ENCODE data around the gene OMA1. TPM values are rescaled to one million over a fixed set of nuclear protein-coding genes. Genes with fewer than 3 reads are reported as not detected.

The OMA1 gene
- polyA plus RNA-seq, 1 of the 3 experiments (the other 2 are of a cell fraction) = 6.9 TPM

GRCh38 chr1:58529284-58529683 lies 17.2 kb downstream of the OMA1 start:
- Histone ChIP-seq H3K4me3 (ENCODE audit: low read depth in 2 of 2, low read length in 1 of 2) (no peak overlapping the region), H3K27me3 (ENCODE audit: insufficient read depth) (no peaks in the 10 kb centered on the region), H3K36me3 (replicated peaks in 1 of 2; ENCODE audit: control insufficient read depth in 1 of 2, insufficient read depth in 2 of 2, low read length in 1 of 2) (peaks cover 0 to 18% of the 10 kb centered on the region in 2 experiments), H3K9me2 (no peaks in the 10 kb centered on the region), H3K9me3 (no peaks in the 10 kb centered on the region), H3K9ac (no peak overlapping the region), H3K79me2 (ENCODE audit: insufficient read depth) (no peaks in the 10 kb centered on the region), H3K4me2 (no peak overlapping the region), H3K27ac (ENCODE audit: low read depth in 2 of 2, low read length in 1 of 2) (no peak overlapping the region), H2AFZ (ENCODE audit: low read depth) (no peak overlapping the region), H3K4me1 (ENCODE audit: control insufficient read depth in 1 of 2, insufficient read depth in 2 of 2, low read depth in 1 of 2, low read length in 1 of 2) (no peaks in the 10 kb centered on the region; a peak in 1 of 4 replicates), H4K20me1 (ENCODE audit: insufficient read depth) (no peaks in the 10 kb centered on the region), H3F3A (replicated peaks; ENCODE audit: insufficient read depth) (no peaks in the 10 kb centered on the region)
- 100% methylated on average over 1 of the region's 1 CpG for WGBS (ENCODE audit: low lambda C conversion rate)
- no peak for DNase-seq
- TF ChIP-seq TAF1 (IDR thresholded peaks at IDR 0.05; ENCODE audit: borderline replicate concordance, low read depth, low read length) (no peak), RFX5 (IDR thresholded peaks at IDR 0.05; ENCODE audit: low read length) (no peak), EP300 (IDR thresholded peaks at IDR 0.05; ENCODE audit: borderline replicate concordance in 1 of 2, low read depth in 1 of 2, low read length in 1 of 2) (no peak), MEF2A (IDR thresholded peaks at IDR 0.05; ENCODE audit: borderline replicate concordance, low read depth) (no peak), JUND (IDR thresholded peaks at IDR 0.05) (no peak), FOXM1 (IDR thresholded peaks at IDR 0.05; ENCODE audit: low read depth) (no peak), FOSL2 (IDR thresholded peaks at IDR 0.05; ENCODE audit: borderline replicate concordance, low read depth) (no peak), ELF1 (IDR thresholded peaks at IDR 0.05) (no peak), NFIC (IDR thresholded peaks at IDR 0.05; ENCODE audit: borderline replicate concordance) (no peak), EZH2phosphoT487 (IDR thresholded peaks at IDR 0.05; ENCODE audit: borderline replicate concordance, low read depth) (no peak), RXRA (IDR thresholded peaks at IDR 0.05; ENCODE audit: borderline replicate concordance, low read depth) (no peak), RAD21 (IDR thresholded peaks at IDR 0.05; ENCODE audit: low read length) (no peak), PBX3 (IDR thresholded peaks at IDR 0.05) (no peak), CHD2 (IDR thresholded peaks at IDR 0.05; ENCODE audit: low read length, partially characterized antibody) (no peak), USF2 (IDR thresholded peaks at IDR 0.05; ENCODE audit: borderline replicate concordance, low read depth, low read length) (no peak), GATA2 (CRISPR knock-in tag; IDR thresholded peaks at IDR 0.05) (no peak), USF1 (IDR thresholded peaks at IDR 0.05; ENCODE audit: borderline replicate concordance, low read depth) (no peak), TEAD4 (IDR thresholded peaks at IDR 0.05; ENCODE audit: borderline replicate concordance, insufficient read depth) (no peak), REST (IDR thresholded peaks at IDR 0.05; ENCODE audit: low read depth, low read length) (no peak), SIN3A (IDR thresholded peaks at IDR 0.05; ENCODE audit: borderline replicate concordance, low read depth, low read length) (no peak)
- ChIA-PET POLR2A (no interaction called here), CTCF (interaction anchor here (2.4 kb wide), 1 partner anchor 13 kb away, joined by 10 read pairs; no protein-coding TSS in a partner anchor)
